GM12873 (cell line): ENCODE measurements around the gene TMEM8B.

Experiments used
- TF ChIP-seq, protein P1 (sequence below): IDR thresholded peaks from 2 replicates; pipeline ENCODE4 v1.5.1; 2012; ENCODE audit warnings: low read depth, mild to moderate bottlenecking, moderate library complexity, low read length, control low read depth; ENCODE audit not compliant: insufficient read depth; ENCODE audit errors: missing control alignments

Gene TMEM8B

DNA sequence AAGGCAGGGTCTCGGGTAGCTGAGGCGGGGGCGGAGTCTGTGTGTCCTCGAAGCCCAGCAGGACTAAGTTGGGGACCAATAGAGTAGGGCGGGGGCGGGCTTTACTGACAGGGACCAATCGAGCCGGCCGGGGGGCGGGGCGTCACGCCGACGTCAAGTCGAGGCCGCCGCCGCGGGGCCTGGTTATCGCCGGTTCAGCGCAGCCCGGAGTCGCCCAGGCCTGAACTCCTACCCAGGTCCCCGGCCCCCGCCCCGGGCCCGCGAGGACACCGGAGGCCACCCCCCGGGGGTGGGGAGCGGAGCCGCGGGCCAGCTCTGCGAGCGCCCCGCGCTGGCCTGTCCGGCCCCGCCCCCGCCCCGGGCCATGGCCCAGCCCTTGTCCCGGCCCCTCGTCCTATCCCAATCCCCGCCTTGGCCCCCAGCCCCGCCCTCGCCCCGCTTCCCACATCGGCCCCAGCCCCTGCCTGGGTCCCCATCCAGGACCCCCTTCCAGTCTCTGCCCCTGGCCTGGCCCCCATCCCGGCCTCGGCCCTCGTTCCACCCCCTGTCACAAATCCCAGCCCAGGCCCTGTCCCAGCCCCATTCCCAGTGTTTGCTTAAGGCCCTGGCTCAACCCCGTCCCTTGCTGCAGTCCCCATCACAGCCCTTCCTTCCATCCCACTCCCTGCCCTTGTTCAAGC is at the start of gene TMEM8B:
Gene TMEM8B, plus strand, starts transcription at position 145 of the 680 bp plus-strand sequence. Its CDS starts 220 bp downstream, at position 365.
- TF ChIP-seq, protein P1, sequence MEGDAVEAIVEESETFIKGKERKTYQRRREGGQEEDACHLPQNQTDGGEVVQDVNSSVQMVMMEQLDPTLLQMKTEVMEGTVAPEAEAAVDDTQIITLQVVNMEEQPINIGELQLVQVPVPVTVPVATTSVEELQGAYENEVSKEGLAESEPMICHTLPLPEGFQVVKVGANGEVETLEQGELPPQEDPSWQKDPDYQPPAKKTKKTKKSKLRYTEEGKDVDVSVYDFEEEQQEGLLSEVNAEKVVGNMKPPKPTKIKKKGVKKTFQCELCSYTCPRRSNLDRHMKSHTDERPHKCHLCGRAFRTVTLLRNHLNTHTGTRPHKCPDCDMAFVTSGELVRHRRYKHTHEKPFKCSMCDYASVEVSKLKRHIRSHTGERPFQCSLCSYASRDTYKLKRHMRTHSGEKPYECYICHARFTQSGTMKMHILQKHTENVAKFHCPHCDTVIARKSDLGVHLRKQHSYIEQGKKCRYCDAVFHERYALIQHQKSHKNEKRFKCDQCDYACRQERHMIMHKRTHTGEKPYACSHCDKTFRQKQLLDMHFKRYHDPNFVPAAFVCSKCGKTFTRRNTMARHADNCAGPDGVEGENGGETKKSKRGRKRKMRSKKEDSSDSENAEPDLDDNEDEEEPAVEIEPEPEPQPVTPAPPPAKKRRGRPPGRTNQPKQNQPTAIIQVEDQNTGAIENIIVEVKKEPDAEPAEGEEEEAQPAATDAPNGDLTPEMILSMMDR: no peak

DNA sequence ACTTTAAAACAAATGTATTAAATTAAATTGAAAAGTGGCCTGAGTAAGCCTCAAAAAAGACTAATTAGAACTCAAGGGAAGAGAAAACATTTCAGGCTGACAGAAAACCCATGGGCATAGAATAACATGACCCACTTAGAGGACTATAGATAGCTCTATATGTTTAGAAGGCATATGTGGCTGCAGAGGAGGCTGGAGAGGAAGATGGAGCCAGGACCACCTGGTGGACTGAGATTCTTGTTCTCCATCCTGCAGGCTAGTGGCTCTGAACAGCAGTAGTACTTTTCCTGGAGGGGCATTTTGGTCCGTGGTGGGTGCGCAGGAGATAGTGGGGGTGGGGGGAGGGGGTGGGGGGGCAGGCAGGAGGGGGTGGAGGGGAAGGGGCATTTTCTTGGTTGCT is 48.0 kb upstream of the TMEM8B start:
- TF ChIP-seq, protein P1: no peak

- TF ChIP-seq, protein P1: no peak
These were observed 45.6 kb upstream of the TMEM8B start for GRCh38 chr9:35783418-35783817.

GRCh38 chr9:35789541-35789940 is 39.5 kb upstream of the TMEM8B start:
- TF ChIP-seq, protein P1: no peak

DNA sequence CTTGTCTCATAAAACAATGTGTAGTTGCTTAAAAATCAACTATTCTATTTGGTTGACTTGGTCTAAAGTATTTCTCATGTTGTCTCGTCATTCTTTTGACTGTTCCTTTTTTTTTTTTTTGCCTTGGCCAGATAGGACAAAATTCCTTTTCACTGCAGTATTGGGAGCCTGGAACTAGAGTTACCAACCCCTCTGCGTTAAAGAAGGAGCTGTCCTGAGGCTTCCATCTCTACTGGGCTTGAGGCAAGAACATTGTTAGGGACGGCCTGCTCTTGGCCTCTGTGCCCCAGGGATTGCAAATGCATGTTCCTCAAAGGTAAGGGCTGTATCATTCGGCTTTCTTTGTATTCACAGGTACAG is 39.0 kb upstream of the TMEM8B start:
- TF ChIP-seq, protein P1: no peak

DNA sequence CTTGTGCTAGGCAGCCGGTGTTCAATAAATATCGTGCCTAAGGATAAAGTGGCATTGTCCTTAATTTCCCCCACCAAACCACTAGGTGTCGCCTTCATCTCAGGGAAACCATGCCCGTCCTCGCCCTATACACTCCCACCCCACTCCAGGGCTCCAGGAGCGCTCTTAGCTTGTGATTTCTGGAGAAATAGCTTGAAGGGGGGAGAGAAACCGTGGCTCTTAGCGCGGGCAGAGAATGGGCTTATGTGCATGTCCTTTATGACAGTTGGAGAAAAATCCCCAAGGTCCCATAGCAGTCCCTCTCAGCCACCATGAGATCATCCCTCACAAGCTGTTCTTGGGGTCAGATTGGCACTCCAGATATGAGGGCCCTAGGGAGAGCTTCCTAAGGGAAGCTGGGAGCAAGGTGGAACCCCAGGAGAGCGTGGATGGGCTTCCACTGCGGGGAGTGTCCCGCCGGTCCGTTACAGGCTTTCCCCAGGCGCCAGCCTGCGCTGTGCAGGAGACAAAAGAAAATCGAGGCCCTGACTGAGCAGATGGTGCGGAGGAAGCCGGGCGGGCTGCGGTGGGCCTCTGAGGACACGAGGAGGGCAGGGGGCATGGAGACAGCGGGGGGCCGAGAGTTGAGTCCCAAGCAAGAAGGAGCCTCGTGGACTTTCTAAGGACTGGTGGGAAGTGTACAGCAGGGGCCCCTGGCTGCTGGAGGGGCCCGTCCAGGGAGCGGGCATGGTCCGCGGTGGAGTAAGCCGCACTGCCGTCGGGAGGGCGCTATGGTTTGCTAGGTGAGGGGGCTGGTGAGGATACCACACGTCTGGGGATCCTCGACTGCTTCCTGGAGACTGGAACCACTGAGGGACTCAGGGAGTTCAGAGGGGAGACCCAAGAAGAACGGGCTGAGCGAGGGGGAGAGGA is 38.4 kb upstream of the TMEM8B start:
- TF ChIP-seq, protein P1: peak; percentile 88

- TF ChIP-seq, protein P1: no peak
These were observed 37.6 kb upstream of the TMEM8B start, which contains the start of gene NPR2 for GRCh38 chr9:35791297-35791921. NPR2 (plus strand) TSS chr9:35791591; CDS start chr9:35792409, 818 bp downstream.
